HG02610 (cell line): ENCODE data around the gene PSMA2.
A peak's percentile ranks its signal among the peaks of the same experiment; 100 is the strongest.
"Not testable (repeated sequence)": the region's sequence is repeated elsewhere in the genome, so short reads cannot be mapped to it uniquely, and the experiment has no call there.

ENCODE experiments used
- ATAC-seq: cut with Tn5 transposase; IDR thresholded peaks from one replicate; pipeline ENCODE4 v1.9.1; 2021; ENCODE audit warnings: mild to moderate bottlenecking, moderate library complexity; ENCODE audit not compliant: unreplicated experiment

Gene PSMA2

GRCh38 chr7:42910306-42910705 lies 21.7 kb downstream of the PSMA2 start:
- no peak for ATAC-seq

- no peak for ATAC-seq
These were observed 24.7 kb downstream of the PSMA2 start for GRCh38 chr7:42907316-42907715.

DNA sequence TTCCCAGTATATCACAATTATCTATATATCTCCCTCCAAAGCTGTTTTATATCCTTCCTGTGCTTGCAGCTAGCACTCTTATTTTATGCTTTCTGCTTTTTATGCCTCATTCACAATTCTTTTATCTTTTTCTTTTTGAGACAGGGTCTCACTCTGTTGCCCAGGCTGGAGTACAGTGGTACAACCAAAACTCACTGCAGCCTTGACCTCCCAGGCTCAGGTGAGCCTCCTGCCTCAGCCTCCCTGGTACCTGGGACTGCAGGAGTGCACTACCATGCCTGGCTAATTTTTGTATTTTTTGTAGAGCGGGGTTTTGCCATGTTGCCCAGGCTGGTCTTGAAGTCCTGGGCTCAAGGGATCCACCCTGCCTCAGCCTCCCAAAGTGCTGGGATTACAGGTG lies 25.8 kb downstream of the PSMA2 start:
- no peak for ATAC-seq

- ATAC-seq, result no peak
These were observed 29.6 kb downstream of the PSMA2 start for GRCh38 chr7:42902331-42902730.

DNA sequence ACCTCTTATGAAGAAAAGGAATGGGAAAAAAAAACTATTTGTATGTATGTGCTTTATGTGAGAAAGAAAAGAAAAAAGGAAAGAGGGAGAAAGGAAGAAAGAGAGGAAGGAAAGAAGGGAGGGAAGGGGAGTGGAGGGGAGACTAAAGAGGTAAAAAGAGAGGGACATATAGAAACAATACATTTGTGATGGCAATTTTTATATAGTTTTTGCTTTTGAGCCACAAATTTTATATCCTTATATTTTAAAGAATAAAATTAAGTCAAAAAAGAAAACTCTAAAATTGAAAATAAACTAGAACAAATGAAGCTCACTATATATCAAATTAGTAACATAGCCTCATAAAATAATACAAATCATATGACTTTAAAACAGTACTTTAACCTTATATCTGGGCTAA lies 31.1 kb downstream of the PSMA2 start:
- ATAC-seq, result no peak

- no peak for ATAC-seq
These were observed 38.4 kb downstream of the PSMA2 start for GRCh38 chr7:42893346-42894240.

DNA sequence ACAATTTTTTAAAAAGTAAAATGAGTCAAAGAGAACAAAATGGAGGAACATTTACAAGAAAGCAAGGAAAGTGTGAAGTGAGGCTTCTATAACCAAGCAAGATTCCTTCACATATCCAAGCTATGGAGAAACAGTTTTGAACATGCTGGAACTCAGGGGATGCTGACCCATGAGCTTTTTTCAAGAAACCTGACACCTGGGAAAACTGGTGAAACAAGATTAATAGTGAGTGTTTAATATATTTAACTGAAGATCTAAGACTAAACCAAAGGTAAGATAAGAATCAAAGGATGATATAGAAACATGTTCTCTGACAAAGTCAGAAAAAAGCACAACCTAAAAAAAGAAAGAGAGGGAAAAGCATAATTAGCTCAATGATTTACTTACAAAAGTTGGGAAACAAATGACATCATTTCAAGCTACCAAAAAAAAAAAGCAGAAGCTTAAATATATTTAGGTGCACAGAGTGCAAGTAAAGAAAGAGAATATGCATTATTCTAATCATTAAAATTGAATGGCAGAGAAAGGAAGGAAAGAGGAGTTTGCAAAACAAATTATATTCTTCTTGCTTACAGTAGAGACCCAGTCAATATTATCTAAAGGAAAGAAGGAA lies 45.0 kb downstream of the PSMA2 start:
- no peak for ATAC-seq

DNA sequence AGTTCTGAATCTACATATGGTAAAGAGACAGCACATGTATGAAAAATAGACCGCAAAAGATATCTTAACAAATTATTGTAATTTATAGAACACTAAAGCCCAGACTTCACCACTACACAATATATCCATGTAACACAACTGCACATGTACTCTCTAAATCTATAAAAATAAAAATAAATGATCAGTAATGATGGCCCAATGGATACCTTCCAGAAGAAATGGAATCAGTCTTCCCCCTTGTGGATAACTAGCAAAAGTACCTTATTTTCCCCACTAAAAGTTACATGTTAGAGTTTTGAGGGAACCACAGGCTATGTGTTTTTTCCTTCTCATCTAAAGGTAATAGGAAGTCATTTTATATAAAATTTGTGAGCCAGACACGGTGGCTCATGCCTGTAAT lies 45.8 kb downstream of the PSMA2 start:
- no peak for ATAC-seq

GRCh38 chr7:42885183-42885582 lies 46.8 kb downstream of the PSMA2 start:
- not testable (repeated sequence) for ATAC-seq

DNA sequence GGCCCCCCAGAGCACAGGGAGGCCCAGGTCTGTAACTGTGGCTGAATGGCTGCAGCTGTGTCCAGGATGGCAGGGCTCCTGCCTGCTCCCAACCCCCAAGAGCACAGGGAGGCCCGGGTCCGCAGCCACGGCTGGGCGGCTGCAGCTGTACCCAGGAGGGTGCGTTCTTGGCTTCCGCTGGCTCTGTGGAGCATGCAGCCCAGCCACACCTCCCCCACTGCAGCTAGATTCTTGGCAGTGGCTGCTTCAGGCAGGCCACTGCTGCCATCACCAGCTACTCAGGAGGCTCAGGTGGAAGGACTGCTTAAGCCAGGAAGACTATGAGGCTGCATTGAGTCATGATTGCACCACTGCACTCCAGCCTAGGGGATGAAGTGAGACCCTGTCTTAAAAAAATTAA lies 48.0 kb downstream of the PSMA2 start:
- peak; percentile 59 for ATAC-seq

DNA sequence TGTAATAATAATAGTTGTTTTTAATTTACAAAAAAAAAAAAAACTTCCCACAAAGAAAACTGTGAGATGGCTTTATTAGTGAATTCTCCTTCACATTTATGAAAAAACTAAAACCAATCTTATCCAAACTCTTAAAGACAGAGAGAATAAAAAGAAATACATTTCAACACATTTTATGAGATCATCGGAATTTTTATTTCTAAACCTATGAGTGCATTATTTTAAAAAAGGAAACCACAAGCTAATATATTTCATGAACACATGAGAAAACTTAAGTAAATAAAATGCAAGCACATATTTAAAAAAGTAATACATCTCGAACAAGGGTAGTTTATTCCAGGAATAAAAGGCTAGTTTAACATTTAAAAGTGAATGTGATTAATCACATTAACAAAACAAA lies 51.6 kb downstream of the PSMA2 start:
- no peak for ATAC-seq

GRCh38 chr7:42878303-42878702 lies 53.7 kb downstream of the PSMA2 start:
- no peak for ATAC-seq

DNA sequence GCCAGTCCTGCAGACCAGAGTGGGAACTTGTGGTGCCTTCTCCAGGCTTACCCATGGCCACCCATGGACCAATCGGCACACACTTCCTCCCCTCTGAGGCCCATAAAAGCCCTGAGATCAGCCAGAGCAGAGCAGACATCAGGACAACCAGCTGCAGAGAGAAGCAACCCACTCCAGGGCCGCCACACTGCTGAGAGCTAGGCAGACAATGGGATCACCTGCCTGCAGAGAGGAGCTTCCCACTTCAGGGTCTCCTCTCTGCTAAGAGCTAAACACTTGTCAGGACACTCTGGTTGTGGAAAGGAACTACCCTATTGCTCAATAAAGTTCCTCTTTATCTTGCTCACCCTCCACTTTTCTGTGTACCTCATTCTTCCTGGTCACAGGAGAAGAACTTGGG lies 54.1 kb downstream of the PSMA2 start:
- ATAC-seq, result no peak

DNA sequence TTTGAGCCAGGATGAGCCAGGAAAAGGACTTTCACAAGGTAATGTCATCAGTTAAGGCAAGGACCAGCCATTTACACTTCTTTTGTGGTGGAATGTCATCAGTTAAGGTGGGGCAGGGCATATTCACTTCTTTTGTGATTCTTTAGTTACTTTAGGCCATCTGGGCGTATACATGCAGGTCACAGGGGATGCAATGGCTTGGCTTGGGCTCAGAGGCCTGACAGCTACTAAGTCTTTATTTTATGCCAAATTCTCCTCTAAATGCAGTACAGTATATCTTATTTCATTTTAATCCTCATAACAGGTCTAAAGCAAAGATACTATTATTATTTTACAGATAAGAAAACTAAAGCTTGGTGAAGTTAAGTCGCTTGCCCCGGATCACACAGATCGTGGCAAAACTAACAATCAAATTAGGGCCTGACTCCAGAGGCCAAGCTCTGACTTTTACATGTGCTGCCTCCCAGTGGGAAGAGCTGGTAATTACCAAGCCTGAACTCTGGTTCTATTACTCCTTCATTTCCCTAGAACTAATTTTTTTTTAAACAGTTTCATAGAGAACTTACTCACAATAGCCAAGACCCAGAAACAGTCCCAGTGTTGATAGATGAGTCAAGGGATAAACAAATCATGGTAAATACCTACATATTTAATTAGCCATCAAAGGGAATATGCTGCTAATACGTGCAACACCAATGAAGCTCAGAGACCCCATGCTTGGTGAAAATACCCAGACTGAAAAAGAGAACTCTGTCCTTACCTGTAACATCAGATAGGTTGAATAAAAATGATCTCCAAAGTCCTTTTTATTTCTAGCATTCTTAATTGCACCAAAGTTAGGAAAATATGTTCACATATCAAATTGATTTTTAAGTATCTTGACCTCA lies 55.5 kb downstream of the PSMA2 start:
- peak; percentile 84 for ATAC-seq

DNA sequence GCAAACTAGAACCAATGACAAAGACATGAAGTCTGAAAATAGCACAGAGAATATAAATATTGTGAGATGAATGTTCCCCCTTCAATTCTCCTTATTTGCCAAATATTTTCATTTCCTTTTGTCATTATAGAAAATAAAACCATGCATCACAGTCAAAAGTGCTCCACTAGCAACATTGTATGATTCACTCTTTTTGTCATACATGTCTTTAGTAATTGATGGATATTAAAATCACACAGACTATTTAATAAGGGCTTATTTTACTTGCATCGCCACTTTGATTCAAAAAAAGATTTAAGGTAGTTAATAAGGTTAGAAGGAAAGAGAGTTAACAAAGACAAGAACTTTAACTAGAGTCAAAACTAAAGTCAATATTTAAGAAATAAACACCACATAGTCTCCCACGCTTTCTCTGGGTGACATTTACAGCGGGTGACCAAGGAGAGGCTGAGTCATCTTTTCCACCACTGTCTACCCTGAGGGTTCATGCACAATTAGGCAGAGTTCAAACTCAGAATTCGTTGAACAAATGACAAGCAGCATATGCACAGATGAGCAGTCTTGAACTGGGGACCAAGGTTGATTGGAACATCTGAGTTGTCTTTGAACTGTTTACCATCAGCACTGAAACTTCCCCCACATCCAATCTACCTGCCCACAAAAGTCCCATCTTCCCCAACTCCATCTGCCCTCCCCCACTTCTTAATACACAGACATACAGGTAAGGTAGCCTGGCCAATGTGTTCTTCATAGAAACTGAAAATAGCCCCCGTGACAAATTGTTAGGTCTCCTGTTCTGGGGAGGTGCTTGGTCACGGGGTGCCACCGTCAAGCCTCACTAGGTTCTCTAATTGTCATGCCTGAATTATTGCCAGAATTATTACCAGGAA lies 62.6 kb downstream of the PSMA2 start:
- ATAC-seq, result peak; percentile 98

DNA sequence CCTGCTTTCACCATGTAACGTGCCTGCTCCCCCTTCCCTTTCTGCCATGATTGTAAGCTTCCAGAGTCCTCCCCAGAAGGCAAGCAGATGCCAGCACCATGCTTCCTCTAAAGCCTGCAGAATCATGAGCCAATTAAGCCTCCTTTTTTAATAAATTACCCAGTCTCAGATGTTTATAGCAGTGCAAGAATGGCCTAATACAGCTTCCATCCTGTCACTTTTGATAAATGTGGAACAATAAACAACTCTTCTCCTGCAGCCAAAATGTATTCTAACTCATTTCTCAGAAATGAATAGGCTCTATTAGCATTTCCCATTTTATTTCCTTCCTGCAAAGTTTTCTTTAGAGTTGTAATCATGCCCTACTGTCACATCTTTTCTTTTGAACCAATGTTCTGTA lies 63.5 kb downstream of the PSMA2 start:
- ATAC-seq, result no peak
